Lower lobe of right lung (tissue), 2 donors: ENCODE measurements around the gene PSME3. TPM values are rescaled to one million over a fixed set of nuclear protein-coding genes. Genes with fewer than 3 reads are reported as not detected.
"Not testable (repeated sequence)": the region's sequence is repeated elsewhere in the genome, so short reads cannot be mapped to it uniquely, and the experiment has no call there.

Experiments used
- ATAC-seq, 2 donors: fragments of 200-7000 bp; cut with Tn5 transposase; one replicate each; pipeline ENCODE4 v1.9.1; 2020 to 2022; ENCODE audit warnings: mild to moderate bottlenecking in 2 of 2, moderate library complexity in 2 of 2
- DNase-seq: peaks from one replicate; pipeline ENCODE4 v3.0.0-alpha.2; 2020
- H3K27ac ChIP-seq: fragments of 200-600 bp; one replicate; pipeline ENCODE4 v1.8.0; 2022
- H3K27me3 ChIP-seq: fragments of 200-600 bp; one replicate; pipeline ENCODE4 v1.8.0; 2022; ENCODE audit warnings: low read depth
- H3K36me3 ChIP-seq: fragments of 200-600 bp; one replicate; pipeline ENCODE4 v1.8.0; 2022; ENCODE audit warnings: mild to moderate bottlenecking
- H3K4me1 ChIP-seq: fragments of 200-600 bp; one replicate; pipeline ENCODE4 v1.8.0; 2022
- H3K4me3 ChIP-seq: fragments of 200-600 bp; one replicate; pipeline ENCODE4 v1.8.0; 2022; ENCODE audit warnings: mild to moderate bottlenecking
- H3K9me3 ChIP-seq: fragments of 200-600 bp; one replicate; pipeline ENCODE4 v1.8.0; 2022
- intact Hi-C: fragments of 100-400 bp; cut with DNase I; formaldehyde crosslinking; loops from one replicate; pipeline ENCODE4 v1.11.0; 2022
- total RNA-seq: library from RNA; stranded (reverse); fragmentation: NEBNext Ultra II Directional; extraction: Animal tissue kit (Norgen Biotek cat#: 25700); gene quantifications from one replicate; pipeline ENCODE4 v1.2.1, GENCODE V29; 2021
- TF ChIP-seq, protein P1 (sequence below): fragments of 200-600 bp; IDR thresholded peaks from one replicate; pipeline ENCODE4 v1.8.0; 2022; ENCODE audit warnings: antibody characterized with exemption, mild to moderate bottlenecking
- donor health status: DM: no; HTN: yes; CAD: no; lungs with severe emphysema.

The PSME3 gene
- total RNA-seq, 1 donor from 2014 or later = 81.6 TPM

- intact Hi-C loops = no loop called here
- Histone ChIP-seq H3K36me3 (no peaks in the 10 kb centered on the region), H3K27ac (peak overlapping the region; percentile 76), H3K27me3 (no peaks in the 10 kb centered on the region), H3K9me3 (no peaks in the 10 kb centered on the region), H3K4me1 (peaks cover 46% of the 10 kb centered on the region), H3K4me3 (peak overlapping the region; percentile 52)
- TF ChIP-seq, protein P1, sequence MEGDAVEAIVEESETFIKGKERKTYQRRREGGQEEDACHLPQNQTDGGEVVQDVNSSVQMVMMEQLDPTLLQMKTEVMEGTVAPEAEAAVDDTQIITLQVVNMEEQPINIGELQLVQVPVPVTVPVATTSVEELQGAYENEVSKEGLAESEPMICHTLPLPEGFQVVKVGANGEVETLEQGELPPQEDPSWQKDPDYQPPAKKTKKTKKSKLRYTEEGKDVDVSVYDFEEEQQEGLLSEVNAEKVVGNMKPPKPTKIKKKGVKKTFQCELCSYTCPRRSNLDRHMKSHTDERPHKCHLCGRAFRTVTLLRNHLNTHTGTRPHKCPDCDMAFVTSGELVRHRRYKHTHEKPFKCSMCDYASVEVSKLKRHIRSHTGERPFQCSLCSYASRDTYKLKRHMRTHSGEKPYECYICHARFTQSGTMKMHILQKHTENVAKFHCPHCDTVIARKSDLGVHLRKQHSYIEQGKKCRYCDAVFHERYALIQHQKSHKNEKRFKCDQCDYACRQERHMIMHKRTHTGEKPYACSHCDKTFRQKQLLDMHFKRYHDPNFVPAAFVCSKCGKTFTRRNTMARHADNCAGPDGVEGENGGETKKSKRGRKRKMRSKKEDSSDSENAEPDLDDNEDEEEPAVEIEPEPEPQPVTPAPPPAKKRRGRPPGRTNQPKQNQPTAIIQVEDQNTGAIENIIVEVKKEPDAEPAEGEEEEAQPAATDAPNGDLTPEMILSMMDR = no peak
- ATAC-seq = no peak
- DNase-seq = no peak
Measured at GRCh38 chr17:42852351-42852750, 19.2 kb downstream of the PSME3 start.

DNA sequence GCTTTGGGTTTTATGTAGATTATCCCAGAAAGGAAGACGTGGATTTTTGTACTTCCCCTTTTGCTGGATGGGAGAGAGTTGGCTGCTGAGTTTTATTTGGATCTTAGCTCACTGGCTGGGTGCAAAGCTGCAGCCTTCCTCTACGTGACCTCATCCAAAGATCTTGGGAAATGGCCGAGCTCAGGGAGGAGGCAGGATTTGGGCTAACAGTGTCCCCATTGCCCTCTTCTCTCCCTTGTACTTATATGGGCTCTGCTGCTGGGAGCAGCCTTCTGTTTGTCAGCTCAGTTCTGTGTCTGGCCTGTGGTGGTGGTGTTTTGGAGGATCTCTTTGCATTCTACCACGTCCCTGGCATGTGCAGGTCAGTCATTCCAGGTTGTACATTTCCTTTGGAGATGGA lies 19.8 kb downstream of the PSME3 start:
- DNase-seq (no peak), ATAC-seq (peak in 1 of 2 donors; percentile 16)
- H3K4me1 ChIP-seq = peaks cover 41% of the 10 kb centered on the region
- no peaks in the 10 kb centered on the region for H3K27me3 ChIP-seq
- TF ChIP-seq, protein P1 = no peak
- no peaks in the 10 kb centered on the region for H3K36me3 ChIP-seq
- peak overlapping the region; percentile 76 for H3K27ac ChIP-seq
- peak overlapping the region; percentile 52 for H3K4me3 ChIP-seq
- intact Hi-C loops = no loop called here
- H3K9me3 ChIP-seq = no peaks in the 10 kb centered on the region

DNA sequence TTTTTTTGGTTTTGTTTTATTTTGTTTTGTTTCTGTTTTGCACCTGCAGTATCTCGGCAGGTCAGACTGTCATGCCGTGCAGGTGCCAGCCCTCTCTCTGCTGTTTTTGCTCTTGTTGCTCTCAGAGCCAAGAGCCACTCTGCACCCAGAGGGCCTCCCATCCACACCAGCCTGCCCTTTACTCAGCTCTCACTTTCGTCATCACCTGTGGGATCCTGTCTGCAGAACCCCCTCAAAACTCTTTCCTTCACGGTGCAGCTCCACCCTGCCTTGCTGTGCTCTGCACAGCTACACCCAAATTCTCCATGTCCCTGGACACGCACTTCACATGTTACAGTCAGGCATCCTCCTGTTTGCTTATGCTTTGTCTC lies 20.4 kb downstream of the PSME3 start:
- intact Hi-C loops = no loop called here
- no peaks in the 10 kb centered on the region for H3K9me3 ChIP-seq
- ATAC-seq = no peak
- peaks cover 36% of the 10 kb centered on the region for H3K4me1 ChIP-seq
- peak overlapping the region; percentile 76 for H3K27ac ChIP-seq
- no peak for DNase-seq
- peak overlapping the region; percentile 52 for H3K4me3 ChIP-seq
- no peaks in the 10 kb centered on the region for H3K27me3 ChIP-seq
- TF ChIP-seq, protein P1 = no peak
- H3K36me3 ChIP-seq = no peaks in the 10 kb centered on the region

- intact Hi-C loops = no loop called here
- DNase-seq = no peak
- ATAC-seq = no peak
- peak overlapping the region; percentile 76 for H3K27ac ChIP-seq
- no peaks in the 10 kb centered on the region for H3K36me3 ChIP-seq
- no peaks in the 10 kb centered on the region for H3K9me3 ChIP-seq
- peak overlapping the region; percentile 52 for H3K4me3 ChIP-seq
- TF ChIP-seq, protein P1 = no peak
- peaks cover 31% of the 10 kb centered on the region for H3K4me1 ChIP-seq
- no peaks in the 10 kb centered on the region for H3K27me3 ChIP-seq
Measured at GRCh38 chr17:42853968-42854790, 21.0 kb downstream of the PSME3 start.

- DNase-seq = no peak
- TF ChIP-seq, protein P1 = no peak
- intact Hi-C loops = no loop called here
- peak; percentile 30 to 54 for ATAC-seq
- Histone ChIP-seq H3K36me3 (no peaks in the 10 kb centered on the region), H3K4me1 (peaks cover 23% of the 10 kb centered on the region), H3K9me3 (no peaks in the 10 kb centered on the region), H3K4me3 (peak overlapping the region; percentile 52), H3K27me3 (no peaks in the 10 kb centered on the region), H3K27ac (peak overlapping the region; percentile 61)
Measured at GRCh38 chr17:42855048-42855596, 21.9 kb downstream of the PSME3 start.

DNA sequence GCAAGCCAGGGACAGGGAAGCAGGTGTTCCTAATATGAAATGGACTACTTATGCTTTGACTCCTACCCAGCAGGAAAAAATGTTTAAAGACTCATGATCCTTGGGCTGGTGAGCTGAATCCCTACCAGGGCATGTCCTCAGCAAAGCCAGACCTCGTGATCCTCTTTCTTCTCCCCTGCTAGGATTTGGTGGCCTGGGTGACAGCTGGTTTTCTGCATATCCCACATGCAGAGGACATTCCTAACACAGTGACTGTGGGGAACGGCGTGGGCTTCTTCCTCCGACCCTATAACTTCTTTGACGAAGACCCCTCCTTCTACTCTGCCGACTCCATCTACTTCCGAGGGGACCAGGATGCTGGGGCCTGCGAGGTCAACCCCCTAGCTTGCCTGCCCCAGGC lies 22.9 kb downstream of the PSME3 start:
- intact Hi-C loops, DNase-seq, H3K9me3 ChIP-seq, H3K27me3 ChIP-seq, H3K36me3 ChIP-seq: not testable (repeated sequence)
- peak; percentile 39 to 54 for ATAC-seq
- Histone ChIP-seq H3K4me1 (peaks cover 18% of the 10 kb centered on the region), H3K4me3 (peak overlapping the region; percentile 52), H3K27ac (peak overlapping the region; percentile 61)

DNA sequence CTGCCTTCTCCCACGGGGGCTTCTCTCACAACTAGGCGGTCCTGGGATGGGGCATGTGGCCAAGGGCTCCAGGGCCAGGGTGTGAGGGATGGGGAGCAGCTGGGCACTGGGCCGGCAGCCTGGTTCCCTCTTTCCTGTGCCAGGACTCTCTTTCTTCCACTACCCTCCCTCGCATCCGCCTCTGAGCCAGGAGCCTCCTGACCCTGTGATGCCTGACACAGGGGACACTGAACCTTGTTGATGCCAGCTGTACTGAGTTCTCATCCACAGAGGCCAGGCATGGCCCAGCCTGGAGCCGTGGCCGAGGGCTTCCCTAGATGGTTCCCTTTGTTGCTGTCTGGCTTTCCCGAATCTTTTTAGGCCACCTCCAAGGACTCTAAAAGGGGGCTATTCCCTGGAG lies 23.3 kb downstream of the PSME3 start:
- H3K4me3 ChIP-seq, H3K36me3 ChIP-seq, intact Hi-C loops, DNase-seq, H3K27me3 ChIP-seq, H3K9me3 ChIP-seq: not testable (repeated sequence)
- peaks cover 18% of the 10 kb centered on the region for H3K4me1 ChIP-seq
- peak; percentile 39 to 64 for ATAC-seq
- peak overlapping the region; percentile 43 for H3K27ac ChIP-seq
